T-helper 9 cell (primary cell): ENCODE data around the gene ADGRG1.

Experiments
- DNase-seq: peaks from one replicate; pipeline ENCODE4 v3.0.0-alpha.2; 2020

Gene ADGRG1

DNA sequence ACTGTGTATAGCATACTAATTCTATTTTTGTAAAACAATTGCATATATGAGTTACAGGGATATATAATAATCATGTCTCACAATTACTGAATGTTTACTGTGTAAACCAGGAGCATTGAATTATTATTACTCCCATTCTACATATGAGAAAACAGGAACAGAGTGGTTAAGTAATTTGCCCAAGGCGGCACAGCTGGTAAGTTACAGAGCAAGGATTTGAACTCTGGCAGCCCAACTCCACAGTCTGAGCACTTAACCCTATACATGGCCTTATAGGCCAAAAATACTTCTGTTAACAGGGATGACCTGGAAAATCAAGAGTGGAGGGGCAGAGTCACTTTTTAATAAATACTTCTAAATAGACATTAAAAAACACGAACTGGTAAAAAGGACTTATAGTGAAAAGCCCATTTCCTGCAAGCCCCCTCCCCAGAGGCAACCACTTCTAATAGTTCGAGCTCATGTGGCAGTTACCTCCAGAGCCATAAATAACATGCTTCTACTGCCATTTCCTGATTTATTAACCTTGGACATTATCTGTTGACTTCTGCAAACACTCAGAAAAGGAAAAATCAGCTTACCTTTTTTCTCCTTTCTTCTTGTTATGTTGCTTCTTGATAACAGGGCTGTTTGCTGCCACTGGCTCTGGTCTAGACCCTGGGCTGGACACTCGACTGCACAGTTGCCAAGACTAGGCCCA is 22.1 kb upstream of the ADGRG1 start:
- no peak for DNase-seq

DNA sequence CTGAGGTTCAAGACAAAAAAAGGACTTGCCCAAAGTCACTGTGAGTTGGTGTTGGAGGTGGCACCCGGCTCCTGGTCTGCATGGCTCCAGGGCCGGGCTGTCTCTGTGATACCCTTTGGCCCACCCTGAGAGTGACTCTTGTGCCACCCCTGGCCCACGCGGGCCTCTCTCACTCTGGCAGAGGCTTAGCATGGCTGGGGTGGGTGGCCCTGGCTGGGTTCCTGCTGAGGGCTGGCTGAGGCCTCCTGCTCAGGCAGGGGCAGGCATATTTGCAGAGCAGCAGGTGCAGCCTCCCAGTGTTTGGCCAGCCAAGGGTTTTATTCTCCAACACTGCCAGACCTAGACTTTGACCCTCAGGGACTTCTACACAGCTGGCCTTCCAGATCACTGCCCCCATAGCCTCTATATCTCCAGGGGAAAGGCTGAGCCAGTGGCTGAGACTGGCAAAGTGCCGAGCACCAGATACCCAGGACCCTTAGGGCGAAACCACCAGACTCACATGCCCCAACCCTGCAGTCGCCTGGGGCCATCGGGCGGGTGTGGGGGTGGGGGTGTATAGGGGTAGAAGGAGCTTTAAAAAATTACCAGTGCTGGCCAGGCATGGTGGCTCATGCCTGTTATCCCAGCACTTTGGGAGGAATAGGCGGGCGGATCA is 21.5 kb upstream of the ADGRG1 start:
- DNase-seq: no peak

DNA sequence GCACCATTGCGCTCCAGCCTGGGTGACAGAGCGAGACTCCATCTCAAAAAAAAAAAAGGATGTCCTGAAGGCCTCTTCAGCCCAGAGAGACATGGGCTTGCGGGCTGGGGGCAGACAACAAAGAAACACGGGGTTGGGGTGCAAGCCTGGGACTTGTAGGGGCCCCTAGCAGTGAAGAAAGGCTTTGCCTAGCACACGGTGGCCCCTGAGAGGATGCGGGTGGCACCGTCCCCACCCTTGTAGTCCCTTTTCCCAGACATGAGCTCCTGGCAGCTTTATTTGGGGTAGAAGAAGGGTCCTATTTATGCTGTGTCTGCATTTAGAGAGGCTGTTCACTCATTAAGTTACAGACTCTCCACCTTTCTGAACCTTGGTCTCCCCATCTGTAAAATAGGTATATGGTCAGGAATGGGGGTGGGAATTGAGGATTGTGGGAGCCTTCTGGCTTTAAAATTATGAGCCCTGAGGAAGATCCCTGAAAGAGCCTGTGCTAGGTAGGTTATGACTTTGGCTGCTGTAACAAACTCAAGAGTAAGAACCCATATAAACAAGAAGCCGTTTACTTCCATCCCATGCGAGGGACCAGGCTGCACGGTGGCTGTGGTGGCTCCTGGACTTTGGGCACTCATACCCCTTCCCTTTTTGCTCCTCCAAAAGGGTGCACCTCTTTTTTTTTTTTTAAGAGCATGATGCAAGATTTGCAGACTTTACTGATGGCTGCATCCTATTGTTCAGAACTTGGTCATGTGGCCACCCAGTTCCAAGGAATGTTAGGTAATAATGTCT is 20.6 kb upstream of the ADGRG1 start:
- DNase-seq: no peak

DNA sequence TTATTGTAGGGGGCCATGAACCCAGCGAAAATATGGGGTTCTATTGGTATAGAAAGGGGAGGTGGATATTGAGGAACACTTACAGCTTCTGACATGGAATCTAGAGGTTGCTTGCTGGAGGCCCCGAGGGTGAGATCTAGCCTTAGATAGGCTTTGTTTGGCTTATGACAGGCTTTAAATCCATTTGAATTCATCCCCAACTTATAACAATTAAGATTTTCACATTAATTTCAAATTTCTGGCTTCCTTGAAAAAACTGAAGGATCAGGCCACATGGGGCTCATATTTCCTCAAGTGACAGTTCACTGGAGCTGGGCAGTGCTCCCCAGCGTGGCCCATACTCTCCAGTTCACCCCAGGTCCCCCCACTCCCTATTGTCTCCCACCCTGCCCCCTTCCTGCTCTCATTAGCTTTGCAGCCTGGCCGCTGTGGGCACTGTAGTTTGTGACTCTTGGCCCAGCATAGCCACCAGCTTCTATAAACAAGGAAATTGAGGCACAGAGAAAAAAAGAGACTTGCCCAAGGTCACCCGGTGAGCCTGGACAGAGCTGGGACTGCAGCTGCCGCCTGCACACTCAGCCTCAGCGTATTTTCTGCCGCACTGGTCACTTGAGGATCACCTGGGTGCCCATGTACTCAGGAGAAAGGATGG is 19.8 kb upstream of the ADGRG1 start:
- DNase-seq: no peak

DNA sequence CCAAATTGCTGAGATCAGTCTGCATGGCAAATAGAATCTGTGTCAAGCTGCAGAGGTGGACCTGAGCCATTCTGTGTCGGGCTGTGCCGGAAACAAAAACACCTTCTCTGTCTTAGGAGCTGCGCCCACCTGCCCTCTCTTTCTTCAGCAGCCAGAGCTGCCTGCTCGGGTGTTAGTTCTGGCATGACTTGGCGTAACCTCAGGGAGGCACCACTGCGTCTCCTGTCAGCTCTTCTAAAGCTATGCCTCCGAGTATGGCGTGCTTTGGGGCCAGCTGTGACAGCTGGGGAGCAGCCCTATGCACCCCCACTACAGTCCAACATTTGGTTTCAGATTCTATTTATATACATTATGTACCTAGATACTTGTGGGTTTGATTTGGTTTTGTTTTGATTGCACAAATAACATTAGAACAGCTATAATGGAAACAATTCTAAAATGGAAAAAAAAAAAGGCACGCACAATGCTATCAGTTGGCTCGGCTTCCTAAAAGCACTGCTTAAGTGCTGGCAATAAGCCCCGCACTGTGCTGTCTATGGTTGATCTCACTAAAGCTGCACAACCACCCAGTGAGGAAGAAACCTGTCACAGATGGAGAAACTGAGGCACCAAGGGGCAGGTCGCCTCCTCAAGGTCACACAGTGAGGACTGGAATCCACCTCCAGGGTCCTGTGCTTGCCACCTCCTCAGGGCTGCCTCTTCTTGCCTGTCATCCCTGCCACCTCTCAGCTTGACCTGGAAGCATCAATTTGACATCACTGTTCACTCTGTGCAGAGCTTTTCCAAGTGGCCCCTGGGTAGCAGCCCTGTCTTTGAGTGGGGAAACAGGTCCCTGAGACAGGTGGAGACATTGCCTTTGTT is 18.7 kb upstream of the ADGRG1 start:
- DNase-seq: no peak

DNA sequence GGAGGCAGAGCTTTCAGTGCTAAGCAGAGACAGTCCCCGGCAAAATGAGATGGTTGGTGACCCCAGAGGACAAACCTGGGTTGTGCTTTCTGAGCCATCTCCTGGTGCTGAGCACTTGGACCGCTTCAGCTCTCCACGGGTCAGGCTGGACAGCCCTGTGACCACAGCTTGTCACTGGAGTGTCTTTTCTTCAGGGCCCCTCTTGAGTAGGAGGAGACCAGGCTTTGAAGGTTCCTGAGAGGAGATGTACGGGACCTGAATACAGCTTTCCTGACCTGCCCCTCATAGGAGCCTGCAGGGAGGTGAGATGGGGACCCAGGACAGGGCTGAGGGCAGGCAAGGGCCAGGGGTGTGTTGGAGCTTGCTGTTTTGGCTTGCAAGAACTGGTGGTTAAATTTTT is 17.8 kb upstream of the ADGRG1 start:
- DNase-seq: no peak

DNA sequence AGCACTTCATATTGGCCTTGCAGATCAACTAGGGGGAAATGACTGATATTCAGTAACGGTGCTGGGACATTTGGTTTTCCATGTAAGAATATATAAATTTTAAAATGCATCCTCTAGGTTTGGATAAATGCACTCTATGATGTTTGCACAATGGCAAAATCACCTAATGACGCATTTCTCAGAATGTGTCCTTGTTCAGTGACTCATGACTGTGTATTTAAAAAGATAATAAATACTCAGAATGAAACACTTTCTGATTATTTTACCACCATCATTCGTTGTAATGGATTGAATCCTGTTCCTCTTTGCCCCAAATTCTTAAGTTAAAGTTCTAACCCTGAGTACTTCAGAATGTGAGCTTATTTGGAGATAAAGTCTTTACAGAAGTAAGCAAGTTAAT is 17.2 kb upstream of the ADGRG1 start:
- DNase-seq: no peak

DNA sequence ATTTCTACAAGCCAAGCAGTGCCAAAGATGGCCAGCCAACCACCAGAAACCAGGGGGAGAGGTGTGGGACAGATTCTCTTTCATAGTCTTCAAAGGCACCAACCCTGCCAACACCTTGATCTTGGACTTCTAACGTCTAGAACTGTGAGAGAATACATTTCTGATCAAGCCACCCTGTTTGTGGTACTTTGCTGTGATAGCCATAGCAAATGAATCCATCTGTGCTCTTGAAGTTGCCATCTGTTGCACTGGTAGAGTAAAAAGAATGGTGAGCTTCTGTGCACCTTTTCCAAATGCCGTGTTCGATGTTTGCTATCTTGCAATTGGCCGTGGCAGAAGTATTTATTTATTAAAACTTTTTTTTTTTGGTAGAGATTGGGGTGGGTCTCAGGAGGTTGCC is 16.7 kb upstream of the ADGRG1 start:
- no peak for DNase-seq

DNA sequence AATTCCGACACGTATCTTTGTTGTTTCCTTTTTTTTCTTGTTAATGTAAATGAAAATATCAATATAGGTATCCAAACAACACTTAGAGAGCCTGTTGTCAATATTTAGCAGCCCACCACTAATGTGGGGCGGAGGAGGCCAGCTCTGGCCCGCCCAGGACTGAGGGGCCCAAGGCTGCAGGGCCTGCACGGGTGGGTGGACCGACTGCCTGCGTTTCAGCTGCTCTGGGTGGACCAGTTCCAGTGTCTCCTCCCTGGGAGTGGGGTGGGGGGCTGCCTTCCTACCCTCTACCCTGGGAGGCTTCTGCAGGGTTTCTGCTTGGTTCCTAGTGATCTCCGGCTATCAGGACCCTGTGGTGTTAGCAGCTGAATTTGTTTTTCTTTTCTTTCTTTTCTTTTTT is 15.9 kb upstream of the ADGRG1 start:
- no peak for DNase-seq

DNA sequence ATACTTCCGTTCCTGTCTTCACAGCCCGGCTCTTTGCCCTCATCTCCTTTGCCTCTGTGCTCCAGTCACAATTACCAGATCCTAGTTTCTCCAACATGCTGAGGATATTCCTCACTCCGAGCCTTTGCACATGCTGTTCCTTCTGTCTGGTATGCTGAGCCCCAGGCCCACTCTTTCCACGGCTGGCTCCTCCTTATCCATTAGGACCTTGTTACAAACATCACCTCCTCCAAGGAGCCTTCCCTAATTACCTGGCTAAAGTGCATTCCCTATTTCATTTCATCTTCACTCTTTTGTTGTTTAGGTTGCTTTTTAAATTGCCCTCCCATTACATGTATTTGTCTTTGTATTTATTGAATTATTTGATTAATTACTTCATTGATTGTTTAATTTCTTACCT is 14.9 kb upstream of the ADGRG1 start:
- no peak for DNase-seq

DNA sequence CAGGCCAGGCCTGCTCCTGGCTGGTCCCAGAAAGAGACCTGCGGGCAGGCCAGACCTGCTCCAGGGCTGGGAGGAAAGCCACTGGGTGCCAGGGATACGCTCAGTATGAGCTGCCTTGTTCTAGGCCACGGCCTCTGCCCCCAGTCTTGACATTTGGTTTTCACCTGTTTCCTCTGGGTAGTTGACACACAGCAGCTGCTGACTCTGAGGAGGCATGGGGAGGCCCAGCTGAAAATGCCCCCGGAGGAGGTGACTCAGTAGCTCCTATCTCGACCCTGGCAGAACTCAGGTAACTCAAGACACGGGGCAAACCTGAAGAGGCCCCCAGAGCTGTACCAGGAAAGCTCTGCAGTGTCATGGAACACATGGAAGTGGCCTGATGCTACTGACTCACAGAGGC is 13.9 kb upstream of the ADGRG1 start:
- no peak for DNase-seq

DNA sequence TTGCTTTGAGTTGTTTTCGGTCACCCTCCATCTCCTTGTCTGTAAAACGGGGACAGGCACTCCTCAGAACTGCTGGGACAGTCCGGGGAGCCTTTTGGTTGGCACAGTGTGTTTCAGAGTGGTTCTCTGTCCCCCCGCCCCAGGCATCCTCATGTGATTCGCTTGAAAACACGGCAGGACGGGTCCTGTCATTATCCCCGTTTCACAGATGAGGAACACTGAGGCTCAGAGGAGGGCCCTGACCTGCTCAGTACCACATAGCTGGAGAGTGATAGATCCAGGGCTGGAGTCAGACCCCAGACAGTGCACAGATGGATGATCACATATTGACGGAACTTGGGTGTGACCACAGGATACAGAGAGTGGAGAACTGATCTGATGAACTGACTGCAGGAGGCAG is 13.5 kb upstream of the ADGRG1 start:
- no peak for DNase-seq

DNA sequence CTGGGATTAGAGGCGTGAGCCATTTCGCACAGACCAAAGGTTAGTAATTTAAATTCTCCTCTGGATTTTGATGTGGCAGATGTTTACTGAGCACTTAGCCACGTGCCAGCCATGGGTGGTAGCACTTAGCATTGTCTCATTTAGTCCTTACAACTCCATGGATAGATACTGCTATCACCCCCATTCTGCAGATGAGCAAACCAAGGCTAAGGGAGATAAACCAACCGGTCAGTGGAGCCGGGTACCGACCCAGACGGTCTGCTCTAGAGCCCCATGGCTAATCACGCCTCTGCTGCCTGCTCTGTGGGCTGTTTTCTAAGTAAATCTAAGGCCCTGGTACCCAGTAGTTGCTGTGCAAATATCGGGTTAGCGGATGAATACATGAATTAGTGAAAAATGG is 12.6 kb upstream of the ADGRG1 start:
- DNase-seq: no peak

DNA sequence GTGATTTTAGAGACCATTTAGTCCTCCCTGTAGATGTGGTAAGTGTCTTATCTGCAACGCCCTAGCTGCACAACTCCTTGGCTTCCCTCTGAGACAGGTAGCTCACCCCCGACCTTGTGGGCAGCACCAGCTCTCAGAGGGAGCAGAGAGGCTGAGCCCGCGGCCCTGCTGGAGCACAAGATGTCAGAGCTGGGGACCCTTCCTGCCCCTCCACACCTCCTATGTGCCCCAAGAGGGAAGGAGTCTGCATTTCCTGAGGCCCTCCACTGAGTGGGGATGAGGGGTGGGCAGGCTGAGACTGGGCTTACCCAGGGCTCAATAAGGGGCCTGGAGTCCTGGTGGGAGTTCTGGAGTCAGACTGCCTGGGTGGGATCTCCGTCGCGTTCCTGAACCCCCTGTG is 12.2 kb upstream of the ADGRG1 start:
- DNase-seq: no peak

DNA sequence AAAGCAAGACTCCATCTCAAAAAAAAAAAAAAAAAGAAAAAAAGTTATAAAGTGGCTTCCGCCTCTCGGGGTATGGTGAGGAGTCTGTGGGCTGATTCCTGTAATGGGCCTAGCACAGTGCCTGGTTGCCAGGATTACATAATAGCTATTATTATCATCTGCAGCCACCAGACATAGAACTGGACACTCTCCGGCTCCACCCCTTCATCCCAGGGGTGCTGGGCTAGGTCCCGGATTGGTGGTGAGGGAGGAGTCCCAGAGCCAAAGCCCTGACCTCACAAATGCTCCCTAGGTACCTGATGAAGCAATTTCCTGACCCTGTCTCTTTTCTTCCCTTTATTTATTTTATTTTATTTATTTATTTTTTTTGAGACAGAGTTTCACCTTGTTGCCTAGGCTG is 11.6 kb upstream of the ADGRG1 start:
- no peak for DNase-seq

DNA sequence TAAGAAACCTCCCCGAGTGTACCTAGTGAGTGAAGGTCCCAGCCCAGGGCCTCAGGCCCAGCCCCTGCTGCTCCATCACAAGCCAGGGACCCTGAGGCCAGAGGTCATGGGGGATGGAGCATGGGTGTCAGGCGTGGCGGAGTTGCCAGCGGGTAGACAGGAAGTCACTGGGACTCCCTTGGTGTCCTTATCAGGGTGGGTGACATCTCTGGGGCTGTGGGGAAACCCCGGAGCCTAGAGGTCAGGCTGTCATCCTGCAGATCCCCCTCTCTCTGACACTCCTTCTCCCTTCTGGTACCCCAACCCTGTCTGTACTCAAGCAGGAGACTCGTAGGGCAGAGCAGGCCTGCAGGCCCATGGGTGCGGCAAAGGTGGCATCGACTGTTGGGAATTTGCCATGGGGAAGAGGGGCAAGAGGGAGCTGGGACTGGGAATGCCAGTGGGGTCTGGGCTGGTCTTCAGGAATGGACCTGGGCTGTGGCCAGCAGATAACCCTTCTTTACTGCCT is 10.8 kb upstream of the ADGRG1 start:
- no peak for DNase-seq

DNA sequence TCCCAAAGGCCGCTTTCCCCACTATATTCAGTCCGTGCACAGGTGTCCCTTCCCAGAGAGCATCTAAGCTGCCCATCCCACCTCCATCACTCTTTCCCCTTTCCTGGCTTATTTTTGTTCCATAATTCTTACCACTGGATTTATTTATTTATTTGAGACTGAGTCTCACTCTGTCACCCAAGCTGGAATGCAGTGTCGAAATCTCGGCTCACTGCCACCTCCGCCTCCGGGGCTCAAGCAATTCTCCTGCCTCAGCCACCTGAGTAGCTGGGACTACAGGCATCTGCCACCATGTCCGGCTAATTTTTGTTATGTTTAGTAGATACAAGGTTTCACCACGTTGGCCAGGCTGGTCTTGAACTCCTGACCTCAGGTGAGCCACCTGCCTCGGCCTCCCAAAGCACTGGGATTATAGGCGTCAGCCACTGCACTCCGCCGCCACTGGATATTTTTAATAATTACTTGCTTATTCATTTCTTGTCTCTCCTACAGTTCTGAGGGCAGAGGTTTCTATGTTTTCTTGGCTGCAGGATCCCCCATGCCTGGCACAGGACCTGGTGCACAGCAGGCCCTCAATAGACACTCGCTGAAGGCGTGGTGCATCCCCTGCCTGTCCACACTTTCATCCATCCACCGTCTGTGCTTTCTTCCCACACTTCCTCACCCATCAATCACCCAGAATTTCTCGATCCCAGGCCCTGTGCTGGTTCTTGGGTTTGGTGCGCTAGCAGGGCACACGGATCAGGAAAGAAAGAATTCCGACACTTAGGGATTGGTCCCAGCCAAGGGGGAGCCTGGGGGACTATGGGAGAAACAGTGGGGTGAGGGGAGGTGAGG is 9.9 kb upstream of the ADGRG1 start:
- no peak for DNase-seq

DNA sequence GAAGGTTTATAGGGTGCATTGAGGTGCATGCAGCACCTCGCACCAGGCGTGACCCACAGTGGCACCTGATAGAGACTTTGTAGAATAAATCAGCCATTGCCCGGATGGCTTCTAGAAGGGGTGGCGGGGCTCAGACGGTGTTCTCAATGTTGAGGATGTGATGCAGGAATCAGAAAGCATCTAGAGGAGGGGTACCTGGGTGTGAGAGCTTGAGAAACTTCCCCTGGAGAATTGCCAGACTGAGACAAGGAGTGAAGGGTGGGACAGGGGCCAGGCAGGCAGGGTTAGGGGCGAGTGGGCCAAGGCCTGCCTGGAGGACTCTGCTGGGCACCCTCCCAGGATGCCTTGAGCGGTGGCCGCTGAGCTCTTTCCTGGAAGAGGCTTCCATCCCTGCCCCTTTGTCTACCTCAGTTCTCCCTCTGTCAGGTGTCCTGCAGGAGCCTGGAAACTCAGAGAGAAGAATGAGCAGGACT is 9.3 kb upstream of the ADGRG1 start:
- no peak for DNase-seq

DNA sequence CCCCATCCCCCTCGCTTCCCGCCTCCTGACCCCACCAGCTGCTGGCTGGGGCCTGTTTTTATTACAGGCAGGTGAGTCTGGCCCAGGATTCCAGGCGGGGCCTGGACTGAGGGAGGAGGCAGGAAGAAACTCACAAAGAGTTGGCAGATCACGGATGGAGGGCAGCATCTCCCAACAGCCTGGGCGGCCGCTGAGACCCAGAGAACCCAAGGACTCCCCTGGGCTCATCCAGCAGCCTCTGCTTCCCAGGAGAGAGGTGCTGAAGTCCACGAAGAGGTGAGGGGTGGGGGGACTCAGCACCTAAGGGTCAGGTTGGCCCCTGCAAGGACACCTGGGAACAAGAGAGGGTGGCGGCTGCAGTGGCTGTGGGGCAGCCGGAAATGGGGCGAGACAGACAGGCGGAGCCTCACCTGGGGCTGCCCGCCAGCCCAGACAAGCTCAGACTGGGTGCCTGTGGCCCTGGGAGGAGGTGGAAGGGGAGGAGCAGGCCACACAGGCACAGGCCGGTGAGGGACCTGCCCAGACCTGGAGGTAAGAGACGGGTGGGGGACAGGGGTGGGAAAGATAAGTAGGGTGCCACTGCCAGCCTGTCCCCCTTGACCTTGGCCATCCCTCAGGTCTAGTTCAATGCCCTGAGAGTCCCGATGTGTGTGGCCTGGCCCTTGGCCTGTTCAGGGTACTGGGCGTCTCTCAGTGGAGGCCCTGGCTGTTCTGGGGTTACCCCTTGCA is 8.7 kb upstream of the ADGRG1 start:
- no peak for DNase-seq
